Endometrial microvascular endothelial cells (primary cell): ENCODE data around the gene PRKAG2. TPM values are rescaled to one million over a fixed set of nuclear protein-coding genes. Genes with fewer than 3 reads are reported as not detected.

Experiments
- in situ Hi-C: cut with HindIII; loops from 2 replicates; pipeline ENCODE4 v1.10.0; 2017; ENCODE audit warnings: low sequenced_read_pairs, low pct_unique_long_range_greater_than_20kb; ENCODE audit errors: inconsistent ontology term
- total RNA-seq: library from RNA; depleted of rRNA; stranded (reverse); fragments of >200 nt; gene quantifications from one replicate; pipeline ENCODE4 v1.2.3, GENCODE V29; 2015; ENCODE audit errors: inconsistent ontology term

PRKAG2 gene
- total RNA-seq, 1 donor from 2014 or later = 67.1 TPM

- in situ Hi-C loops = no loop called here
Measured at GRCh38 chr7:151800391-151800790, 76.5 kb downstream of the PRKAG2 start.

- in situ Hi-C loops = loop anchor here (25.0 kb wide), 1 partner anchor 338 kb away; no protein-coding TSS in a partner anchor
Measured at GRCh38 chr7:151799506-151799905, 77.4 kb downstream of the PRKAG2 start.

DNA sequence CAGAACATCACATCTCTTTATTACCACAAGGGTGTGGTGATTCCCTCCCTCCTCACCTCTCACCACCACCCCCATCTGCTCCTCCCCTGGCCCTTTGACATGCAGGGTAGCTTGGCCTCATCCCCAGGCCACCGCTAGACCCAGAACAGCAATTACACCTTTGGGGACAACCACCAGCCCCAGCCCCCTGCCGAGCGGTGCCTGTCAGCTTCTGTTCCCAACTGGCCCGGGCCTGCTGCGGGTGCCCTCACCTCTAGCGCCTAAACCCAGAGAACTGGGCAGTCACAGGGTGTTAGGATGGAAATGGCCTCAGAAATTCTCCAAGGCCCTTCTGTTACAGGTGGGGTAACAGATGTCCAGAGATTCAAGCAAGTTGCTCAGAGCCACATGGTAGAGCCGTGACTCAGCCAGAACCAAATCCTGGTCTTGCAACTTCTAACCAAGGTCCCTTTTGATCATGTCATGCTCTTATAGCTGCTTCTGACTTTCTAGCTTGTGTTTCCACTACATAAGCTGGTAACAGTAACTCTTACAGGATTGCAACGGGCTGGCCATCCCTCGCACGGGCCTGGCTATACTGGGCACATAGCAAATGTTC is 78.0 kb downstream of the PRKAG2 start:
- in situ Hi-C loops = loop anchor here (25.0 kb wide), 1 partner anchor 338 kb away; no protein-coding TSS in a partner anchor

GRCh38 chr7:151797667-151798307 is 79.1 kb downstream of the PRKAG2 start:
- in situ Hi-C loops = loop anchor here (25.0 kb wide), 1 partner anchor 340 kb away; no protein-coding TSS in a partner anchor

- in situ Hi-C loops = loop anchor here (25.0 kb wide), 1 partner anchor 340 kb away; no protein-coding TSS in a partner anchor
Measured at GRCh38 chr7:151796871-151797537, 79.9 kb downstream of the PRKAG2 start.

DNA sequence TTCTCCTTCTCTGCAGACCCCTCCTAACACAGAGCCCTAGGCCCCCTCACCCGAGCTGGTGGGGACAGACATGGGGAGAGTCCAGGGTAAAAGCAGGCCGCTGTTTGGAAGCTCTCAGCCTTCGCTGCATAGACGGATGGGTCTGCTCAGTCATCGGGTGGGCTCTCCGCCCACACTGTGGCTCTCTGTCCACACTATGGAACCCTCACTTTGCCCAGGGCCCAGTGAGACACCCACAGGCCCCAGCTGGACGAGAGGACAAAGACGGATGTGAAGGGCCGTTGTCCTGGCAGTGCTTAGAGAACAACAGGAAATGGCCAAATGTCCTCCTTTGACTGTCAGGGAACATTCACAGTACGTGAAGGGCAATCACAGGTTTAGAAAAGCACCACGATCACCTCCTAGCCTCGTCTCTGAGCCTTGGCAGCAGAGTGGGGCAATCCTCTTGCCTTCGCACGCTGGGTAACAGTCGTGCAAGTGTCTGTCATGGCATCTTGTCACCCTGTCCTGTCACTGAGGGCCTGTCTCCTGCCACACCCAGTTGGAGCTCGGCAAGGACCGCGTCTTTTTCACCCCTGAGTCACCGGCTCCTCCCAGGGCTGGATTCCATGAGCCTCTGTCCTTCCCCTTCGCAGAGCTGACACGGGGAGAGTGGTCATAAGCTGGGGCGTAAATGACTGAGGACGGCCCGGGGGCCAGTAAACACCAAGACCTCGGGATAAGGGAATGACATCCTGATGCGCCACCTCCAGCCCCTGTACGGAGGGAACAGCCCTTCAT is 80.6 kb downstream of the PRKAG2 start:
- in situ Hi-C loops = loop anchor here (25.0 kb wide), 1 partner anchor 341 kb away; no protein-coding TSS in a partner anchor

- in situ Hi-C loops = loop anchor here (25.0 kb wide), 1 partner anchor 342 kb away; no protein-coding TSS in a partner anchor
Measured at GRCh38 chr7:151795168-151795811, 81.6 kb downstream of the PRKAG2 start.

- in situ Hi-C loops = loop anchor here (25.0 kb wide), 1 partner anchor 343 kb away; no protein-coding TSS in a partner anchor
Measured at GRCh38 chr7:151794508-151795167, 82.3 kb downstream of the PRKAG2 start.

GRCh38 chr7:151793991-151794507 is 82.9 kb downstream of the PRKAG2 start:
- in situ Hi-C loops = loop anchor here (25.0 kb wide), 1 partner anchor 343 kb away; no protein-coding TSS in a partner anchor

GRCh38 chr7:151793531-151793951 is 83.4 kb downstream of the PRKAG2 start:
- in situ Hi-C loops = loop anchor here (25.0 kb wide), 1 partner anchor 344 kb away; no protein-coding TSS in a partner anchor

GRCh38 chr7:151792636-151793035 is 84.3 kb downstream of the PRKAG2 start:
- in situ Hi-C loops = loop anchor here (25.0 kb wide), 1 partner anchor 345 kb away; no protein-coding TSS in a partner anchor

- in situ Hi-C loops = loop anchor here (25.0 kb wide), 1 partner anchor 345 kb away; no protein-coding TSS in a partner anchor
Measured at GRCh38 chr7:151792086-151792485, 84.8 kb downstream of the PRKAG2 start.

- in situ Hi-C loops = loop anchor here (25.0 kb wide), 1 partner anchor 346 kb away; no protein-coding TSS in a partner anchor
Measured at GRCh38 chr7:151790830-151791620, 85.9 kb downstream of the PRKAG2 start.

GRCh38 chr7:151790095-151790829 is 86.7 kb downstream of the PRKAG2 start:
- in situ Hi-C loops = loop anchor here (25.0 kb wide), 1 partner anchor 347 kb away; no protein-coding TSS in a partner anchor

DNA sequence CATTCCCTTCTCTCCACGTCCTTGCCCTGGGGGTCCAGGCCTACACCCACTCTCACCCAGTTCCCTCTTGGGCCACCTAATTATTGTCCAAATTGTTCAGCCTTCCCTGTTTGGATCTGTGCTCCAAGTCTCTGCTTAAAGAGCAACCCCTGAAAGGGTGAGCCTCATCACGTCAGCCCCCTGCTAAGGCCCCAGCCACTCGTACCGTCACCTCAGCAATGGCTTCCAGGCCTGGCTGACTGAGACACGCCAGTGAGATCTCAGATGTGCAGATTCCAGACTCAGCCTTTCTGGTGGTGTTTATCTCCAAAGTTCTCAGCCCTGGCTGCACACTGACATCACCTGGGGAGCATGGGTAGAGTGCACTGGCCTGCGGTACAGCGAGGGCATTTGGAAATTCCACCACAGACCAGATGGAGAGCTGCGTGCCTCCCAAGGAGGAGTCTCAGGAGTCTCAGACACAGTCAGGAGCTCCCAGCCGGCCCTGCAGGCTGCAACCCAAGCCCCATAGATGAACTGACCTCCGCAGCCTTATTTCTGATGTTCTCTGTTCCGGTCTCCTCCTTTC is 87.5 kb downstream of the PRKAG2 start:
- in situ Hi-C loops = loop anchor here (25.0 kb wide), 1 partner anchor 348 kb away; no protein-coding TSS in a partner anchor
